Measurements from ENCODE around the gene USP48.
"Not testable (repeated sequence)": the region's sequence is repeated elsewhere in the genome, so short reads cannot be mapped to it uniquely, and the experiment has no call there.

The USP48 gene

GRCh38 chr1:21770602-21771001 lies 12.3 kb downstream of the USP48 start:
- DNase-seq, result not testable (repeated sequence)

GRCh38 chr1:21770201-21770600 lies 12.7 kb downstream of the USP48 start:
- no peak for DNase-seq

DNA sequence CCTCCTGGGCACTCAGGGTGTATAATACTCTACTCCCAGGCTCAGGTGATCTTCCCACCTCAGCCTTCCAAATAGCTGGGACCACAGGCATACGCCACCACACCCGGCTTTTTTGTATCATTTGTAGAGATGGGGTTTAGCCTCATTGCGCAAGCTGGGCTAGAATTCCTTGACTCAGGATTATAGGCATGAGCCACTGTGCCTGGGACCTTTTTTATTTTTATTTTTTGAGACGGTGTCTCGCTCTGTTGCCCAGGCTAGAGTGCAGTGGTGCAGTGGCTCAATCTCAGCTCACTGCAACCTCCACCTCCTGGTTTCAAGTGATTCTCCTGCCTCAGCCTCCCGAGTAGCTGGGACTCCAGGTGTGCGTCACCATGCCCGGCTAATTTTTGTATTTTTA lies 15.8 kb downstream of the USP48 start:
- not testable (repeated sequence) for DNase-seq

DNA sequence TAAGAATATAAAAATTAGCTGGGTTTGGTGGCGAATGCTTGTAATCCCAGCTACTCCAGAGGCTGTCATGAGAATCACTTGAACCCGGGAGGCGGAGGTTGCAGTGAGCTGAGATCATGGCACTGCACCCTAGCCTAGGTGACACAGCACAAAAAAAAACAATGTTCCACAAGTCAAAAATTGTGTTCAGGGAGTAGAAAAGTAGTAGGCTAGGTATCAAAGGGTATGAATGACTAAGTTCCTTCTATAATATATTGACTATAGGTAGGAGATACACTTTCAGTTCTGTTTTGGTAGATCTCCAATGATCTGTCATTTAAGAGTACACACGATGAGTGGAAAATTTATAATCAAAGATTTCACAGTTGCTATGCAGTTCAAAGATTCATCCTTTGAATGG lies 16.7 kb downstream of the USP48 start:
- DNase-seq, result no peak

DNA sequence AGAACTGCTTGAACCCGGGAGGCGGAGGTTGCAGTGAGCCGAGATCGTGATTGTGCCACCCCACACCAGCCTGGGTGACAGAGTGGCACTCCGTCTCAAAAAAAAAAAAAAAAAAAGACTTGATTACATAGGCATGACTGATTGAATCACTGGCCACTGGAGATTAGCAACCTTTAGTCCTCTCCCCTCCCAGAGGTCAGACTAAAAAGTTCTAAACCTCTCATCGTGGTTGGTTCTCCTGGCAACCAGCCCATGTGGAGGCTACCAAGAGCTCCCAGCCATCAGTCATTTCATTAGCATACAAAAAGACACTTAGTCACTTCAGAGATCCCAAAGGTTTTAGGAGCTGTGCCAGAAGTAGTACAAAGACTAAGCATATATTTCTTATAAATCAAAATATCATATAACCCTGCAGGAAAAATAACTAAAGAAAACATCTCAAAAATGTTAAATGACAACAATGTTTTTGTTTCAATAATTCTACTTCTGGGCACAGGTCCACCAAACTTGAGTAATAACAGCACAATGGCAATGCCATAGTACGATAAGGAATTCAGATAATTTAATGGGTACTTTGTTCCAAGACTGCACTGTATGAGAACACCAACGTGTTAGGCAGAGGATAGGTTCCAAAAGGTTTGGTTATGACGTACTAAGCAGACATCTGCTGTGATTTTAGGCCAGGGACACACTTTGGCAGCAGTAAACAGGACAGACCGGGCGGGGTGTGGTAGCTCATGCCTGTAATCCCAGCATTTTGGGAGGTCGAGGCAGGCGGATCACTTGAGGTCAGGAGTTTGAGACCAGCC lies 18.1 kb downstream of the USP48 start:
- no peak for DNase-seq

DNA sequence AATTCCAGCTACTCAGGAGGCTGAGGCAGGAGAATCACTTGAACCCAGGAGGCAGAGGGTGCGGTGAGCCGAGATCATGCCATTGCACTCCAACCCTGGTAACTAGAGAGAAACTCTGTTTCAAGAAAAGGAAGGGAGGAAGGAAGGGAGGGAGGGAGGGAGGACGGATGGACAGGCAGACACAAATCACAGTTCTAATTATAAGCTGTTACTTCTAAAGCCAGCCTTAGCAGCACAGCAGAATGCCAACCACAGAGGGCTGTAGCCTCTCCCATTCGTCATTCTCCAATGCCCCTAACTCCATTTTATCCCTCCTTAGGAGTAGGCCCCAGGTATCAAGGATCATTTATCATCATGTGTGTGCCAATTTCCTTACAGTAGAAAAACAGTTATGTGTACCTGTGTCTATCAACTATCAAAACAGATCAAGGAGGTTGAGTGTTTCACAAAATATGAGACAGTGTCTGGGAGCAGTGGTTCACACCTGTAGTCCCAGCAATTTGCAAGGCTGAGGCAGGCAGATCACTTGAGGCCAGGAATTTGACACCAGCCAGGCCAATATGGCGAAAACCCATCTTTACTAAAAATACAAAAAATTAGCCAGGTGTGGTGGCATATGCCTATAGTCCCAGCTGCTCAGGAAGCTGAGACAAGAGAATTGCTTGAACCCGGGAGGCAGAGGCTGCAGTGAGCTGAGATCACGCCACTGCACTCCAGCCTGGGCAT lies 19.1 kb downstream of the USP48 start:
- no peak for DNase-seq

DNA sequence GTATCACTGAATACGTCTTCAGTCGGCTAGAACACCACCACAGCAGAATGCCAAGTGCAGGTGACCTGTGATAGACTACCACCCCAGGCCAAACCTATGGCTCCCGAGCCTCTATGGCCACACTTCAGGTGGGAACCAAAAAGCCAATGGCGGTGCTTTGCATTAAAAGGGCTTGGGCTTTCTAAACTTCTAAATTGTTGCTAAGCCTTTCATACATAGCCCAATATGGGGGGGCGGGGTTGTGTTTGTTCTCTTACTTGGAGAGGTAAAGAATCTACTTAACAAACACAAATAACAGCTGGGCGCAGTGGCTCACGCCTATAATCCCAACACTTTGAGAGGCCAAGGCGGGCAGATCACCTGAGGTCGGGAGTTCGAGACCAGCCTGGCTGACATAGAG lies 19.7 kb downstream of the USP48 start:
- DNase-seq, result no peak

GRCh38 chr1:21762022-21762404 lies 20.9 kb downstream of the USP48 start:
- no peak for DNase-seq

DNA sequence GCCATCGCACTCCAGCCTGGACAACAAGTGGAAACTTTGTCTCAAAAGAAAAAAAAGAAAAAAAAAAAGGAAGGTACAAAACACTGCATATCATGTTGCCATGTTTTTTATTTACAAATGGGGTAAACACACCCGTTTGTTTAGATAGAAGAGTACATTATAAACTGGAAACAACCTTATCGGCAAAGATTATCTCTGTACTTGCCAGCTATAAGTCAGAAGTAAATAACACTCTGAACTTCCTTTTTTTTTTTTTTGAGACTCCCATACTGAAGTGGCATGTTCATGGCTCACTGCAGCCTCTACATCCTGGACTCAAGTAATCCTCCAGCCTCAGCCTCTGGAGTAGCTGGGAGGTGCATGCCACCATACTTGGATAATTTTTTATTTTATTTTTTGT lies 21.9 kb downstream of the USP48 start:
- DNase-seq, result no peak

DNA sequence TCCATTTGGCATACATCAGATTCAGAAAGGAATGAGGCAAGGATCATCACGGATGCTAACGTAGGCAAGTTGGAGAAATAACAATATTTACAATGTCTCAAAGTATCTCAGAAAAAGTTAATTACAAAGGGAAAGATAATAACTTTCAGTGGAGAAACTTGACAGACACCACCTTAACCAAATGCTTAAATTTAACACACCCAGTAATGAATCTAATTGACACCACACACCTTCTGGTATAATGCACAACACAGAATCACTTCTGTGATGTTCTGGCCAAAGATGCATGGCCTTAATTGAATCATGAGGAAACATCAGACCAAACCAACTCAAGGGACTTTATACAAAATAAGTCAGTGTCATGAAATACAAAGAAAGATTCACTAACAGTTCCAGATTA lies 23.1 kb downstream of the USP48 start:
- no peak for DNase-seq

- DNase-seq, result no peak
Measured at GRCh38 chr1:21759182-21759581, 23.8 kb downstream of the USP48 start.

DNA sequence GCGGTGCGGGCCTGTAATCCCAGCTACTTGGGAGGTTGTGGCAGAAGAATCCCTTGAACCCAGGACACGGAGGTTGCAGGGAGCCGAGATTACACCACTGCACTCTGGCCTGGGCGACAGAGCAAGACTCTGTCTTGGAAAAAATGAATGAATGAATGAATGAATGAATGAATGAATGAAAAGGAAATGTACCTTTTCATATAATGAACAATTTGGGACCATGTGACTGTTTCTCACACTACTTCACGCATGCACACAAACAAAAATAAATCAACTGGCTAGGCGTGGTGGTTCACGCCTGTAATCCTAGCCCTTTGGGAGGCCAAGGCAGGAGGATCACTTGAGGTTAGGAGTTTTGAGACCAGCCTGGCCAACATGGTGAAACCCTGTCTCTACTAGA lies 24.3 kb downstream of the USP48 start:
- no peak for DNase-seq

DNA sequence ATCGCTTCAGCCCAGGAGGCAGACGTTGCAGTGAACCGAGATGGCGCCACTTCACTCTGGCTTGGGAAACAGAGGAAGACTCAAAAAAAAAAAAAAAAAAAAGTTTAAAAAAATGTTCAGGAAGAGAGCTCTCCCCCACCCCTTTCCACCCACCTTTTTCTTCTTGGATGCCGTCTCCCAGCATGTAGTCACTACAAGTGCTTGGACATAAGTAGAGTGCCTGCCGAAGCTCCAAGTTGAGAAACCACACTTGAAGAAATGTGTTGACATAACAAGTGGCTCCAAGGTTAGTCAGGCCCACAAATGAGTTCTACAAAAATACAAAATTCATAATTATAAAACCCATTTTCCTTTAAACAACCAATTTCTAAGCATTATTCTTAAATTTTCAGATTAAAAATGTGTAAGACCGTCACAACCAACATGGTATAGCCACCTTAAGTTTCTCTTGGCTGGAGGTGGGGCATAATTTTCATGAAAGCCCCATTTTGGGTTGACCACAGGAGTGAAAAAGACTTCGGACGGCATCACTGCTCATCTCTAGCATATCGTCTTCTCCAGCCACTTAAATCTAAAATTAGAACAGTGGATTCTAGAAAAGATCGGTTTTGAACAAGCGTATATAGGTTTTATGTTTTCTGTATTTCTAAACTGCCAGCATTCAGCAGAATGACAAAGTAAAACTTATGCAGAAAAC lies 26.4 kb downstream of the USP48 start:
- DNase-seq, result no peak

DNA sequence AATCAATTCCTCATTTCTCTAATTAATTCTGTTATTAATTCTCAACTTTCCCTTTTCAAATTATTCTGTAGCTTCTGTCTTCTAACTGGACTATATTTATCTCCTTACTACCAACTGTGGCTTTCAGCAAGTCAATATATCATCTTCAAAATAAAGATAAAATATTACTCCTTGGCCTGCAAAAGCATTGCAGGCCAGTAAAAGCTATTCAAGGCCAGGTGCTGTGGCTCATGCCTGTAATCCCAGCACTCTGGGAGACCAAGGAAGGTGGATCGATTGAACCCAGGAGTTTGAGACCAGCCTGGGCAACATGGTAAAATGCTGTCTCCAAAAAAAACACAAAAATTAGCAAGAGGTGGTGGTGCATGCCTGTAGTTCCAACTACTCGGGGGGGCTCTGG lies 27.9 kb downstream of the USP48 start:
- DNase-seq, result no peak

DNA sequence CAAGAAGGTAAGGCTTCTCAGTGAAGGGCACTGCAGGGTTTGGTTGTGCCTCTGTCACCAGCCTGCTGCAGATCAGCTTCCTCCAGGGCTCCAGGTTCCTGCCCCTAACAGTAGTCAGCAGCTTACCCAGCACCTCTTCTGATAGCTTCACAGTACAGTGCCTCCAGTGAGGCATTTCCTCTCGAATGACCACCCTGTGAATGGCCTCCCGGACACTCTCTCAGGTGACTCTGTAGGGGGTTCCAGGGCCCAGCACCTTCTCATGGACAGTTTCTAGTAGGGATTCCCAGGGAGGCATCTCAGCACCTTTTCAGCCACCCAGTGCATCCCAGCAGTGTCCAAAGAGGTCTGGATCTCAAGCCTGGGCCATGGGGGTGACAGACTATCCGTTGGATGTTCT lies 28.4 kb downstream of the USP48 start:
- DNase-seq, result no peak

GRCh38 chr1:21752186-21752585 lies 30.8 kb downstream of the USP48 start:
- DNase-seq, result no peak

- no peak for DNase-seq
Measured at GRCh38 chr1:21751281-21751680, 31.7 kb downstream of the USP48 start.

DNA sequence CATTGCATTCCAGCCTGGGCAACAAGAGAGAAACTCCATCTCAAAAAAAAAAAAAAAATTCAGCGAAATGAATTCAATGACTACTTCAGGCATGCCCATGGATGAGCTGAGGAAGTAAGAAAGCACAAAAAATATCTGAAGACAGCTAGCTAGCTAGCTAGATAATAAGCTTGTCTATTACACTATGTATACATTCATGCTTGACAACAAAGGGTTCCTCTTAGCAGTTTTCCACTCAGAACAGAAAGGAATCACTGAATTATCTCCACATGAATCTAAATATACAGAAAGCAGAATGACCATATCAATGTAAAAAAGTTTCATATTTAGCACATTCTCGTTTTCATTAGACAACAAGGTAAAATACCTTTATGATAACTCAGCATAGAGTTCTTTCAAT lies 32.1 kb downstream of the USP48 start:
- no peak for DNase-seq

DNA sequence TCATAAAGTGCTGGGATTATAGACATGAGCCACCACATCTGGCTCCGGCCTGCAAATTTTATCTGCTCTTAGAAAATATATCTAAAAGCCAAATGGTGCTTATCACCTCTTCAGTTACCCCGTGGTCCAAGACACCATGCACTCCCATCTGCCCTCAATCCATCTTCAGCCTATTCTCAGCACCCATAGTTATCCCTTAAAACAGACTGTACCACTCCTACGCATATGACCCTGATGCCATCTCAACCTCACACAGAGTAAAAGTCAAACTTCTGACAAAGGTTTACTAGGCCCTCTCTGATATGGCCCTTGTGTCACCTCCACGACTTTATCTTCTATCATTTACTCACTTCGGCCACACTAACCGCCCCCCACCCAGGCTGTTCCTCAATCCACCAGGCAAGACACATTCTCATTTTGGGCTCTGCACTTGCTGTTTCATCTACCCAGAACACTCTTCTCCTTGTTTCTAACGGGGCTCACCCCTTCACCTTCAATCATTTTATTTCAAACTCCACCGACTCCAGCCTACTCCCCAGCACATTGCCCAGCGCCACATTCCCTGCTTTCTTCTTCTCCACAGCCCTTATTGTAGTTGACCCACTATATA lies 33.0 kb downstream of the USP48 start:
- no peak for DNase-seq

- no peak for DNase-seq
Measured at GRCh38 chr1:21749109-21749508, 33.8 kb downstream of the USP48 start.

DNA sequence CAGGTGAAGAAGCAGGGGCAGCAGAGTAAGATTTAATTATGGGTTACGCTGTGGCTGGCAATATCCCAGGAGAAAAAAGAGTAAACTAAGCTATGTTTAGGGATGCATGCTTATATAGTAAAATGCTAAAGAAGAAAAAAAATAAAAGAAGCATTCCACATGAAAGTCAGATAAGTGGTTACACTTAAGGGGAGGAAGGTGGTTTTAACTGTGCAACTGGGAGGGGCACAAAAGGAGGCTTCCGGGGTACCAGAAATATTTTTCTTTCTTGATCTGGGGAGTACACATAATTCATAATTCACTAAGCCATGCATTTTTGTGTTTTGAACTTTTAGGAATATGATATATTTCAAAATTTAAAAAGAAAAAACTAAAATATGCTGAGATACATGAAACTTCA lies 39.5 kb downstream of the USP48 start:
- no peak for DNase-seq

DNA sequence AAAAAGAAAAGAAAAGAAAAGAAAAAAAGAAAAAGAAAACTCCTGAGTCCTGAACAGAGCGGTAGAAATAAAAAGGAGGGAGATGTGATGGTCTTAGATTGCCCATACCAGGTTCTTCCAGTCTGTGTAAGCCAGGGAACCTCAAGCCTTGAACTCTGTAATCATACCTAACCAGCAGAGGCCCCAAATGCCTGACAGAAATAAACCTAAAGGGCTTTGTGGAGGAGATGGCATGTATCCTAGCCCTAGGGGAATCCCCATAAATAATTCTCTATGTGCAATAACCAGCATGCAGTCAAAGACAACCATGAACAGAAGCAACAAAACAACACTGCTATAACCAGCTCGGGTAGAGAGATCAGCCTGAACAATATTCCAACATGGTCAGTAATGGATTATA lies 40.4 kb downstream of the USP48 start:
- no peak for DNase-seq

DNA sequence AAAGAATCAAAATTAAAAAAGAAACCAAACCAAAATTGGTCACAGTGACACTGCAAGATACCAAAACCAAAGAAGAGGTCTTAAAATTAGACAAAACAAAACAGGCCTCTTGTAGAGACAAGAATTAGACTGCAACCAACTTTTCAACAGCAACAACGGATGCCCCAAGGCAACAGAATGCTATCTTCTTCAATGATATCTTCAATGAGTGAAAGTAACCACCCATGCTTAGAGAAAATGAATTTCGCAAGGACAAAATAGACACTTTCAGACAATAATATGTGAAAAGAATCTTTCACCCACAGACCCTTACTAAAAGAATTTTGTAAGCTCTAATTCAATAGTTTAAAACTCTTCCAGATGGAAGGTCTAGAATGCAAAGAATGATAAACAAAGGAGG lies 41.7 kb downstream of the USP48 start:
- no peak for DNase-seq

DNA sequence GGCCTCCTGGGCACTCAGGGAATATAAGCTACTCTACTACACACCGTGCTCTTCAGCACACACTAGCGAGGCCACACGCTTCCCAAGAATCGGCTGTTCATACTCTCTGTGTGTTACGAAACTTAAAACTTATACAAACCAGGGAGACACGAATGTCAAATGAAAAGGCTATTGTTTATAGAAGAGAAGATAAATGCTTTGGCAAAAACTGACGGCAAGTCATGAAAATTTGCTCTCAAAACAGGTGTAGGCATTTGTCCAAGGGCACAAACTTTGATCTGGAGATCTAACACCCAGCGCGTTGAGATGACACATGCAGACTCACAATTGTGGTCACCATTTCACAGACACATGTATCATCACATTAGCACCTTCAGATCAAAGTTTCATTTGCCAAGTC lies 46.1 kb downstream of the USP48 start:
- DNase-seq, result no peak
